ENCODE data around the gene KCNJ15. TPM values are rescaled to one million over a fixed set of nuclear protein-coding genes. Genes with fewer than 3 reads are reported as not detected.

Gene KCNJ15
- 0.23 and 0.40 TPM in 2 replicates for total RNA-seq
- long read RNA-seq: 0 reads

DNA sequence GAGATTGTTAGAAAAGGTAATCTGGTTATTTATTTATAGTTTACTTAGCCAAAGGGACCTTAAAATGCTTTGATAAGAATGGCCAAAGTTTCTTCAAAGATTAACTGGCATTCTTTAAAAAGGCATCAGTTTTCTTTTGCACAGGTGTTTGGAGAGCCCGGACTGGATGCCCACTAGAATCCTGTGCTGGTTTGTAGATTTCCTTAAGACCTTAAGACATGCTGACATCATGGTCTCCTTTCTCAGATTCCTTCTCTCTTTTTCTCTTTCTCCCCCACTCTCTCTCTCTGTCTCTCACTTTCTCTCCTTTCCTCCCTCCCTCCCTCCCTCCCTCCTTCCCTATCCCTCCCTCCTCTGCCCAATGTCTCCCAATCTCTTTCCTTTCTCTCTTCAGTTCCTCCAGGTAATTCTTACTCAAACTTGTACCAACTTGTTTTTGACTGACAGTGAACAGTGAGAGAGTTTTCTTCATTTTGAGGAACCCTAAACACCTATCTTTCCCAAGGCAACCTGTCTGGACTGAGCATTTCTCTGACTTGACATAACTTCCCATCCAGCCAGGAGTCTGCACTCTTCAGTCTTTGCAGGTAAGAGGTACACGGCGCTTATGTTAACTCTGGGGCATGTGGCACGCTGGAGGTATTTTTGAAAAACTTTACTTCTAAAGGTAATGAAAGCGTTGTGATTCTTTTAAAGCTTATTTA is at the start of gene KCNJ15:
TSS of gene KCNJ15 (plus strand) at position 393 of the 704 bp plus-strand sequence. CDS start 42,271 bp downstream, outside the sequence.
- Mint-ChIP-seq H3K4me1 (no peaks in the 10 kb centered on the region), H3K36me3 (ENCODE audit: low read depth) (no peaks in the 10 kb centered on the region), H3K4me3 (no peak within 1 kb of the TSS), H3K27me3 (ENCODE audit: low read depth) (peaks cover 7% of the 10 kb centered on the region), H3K9me3 (no peaks in the 10 kb centered on the region), H3K27ac (ENCODE audit: unreplicated experiment) (no peak within 1 kb of the TSS)
- TF ChIP-seq, protein P1, sequence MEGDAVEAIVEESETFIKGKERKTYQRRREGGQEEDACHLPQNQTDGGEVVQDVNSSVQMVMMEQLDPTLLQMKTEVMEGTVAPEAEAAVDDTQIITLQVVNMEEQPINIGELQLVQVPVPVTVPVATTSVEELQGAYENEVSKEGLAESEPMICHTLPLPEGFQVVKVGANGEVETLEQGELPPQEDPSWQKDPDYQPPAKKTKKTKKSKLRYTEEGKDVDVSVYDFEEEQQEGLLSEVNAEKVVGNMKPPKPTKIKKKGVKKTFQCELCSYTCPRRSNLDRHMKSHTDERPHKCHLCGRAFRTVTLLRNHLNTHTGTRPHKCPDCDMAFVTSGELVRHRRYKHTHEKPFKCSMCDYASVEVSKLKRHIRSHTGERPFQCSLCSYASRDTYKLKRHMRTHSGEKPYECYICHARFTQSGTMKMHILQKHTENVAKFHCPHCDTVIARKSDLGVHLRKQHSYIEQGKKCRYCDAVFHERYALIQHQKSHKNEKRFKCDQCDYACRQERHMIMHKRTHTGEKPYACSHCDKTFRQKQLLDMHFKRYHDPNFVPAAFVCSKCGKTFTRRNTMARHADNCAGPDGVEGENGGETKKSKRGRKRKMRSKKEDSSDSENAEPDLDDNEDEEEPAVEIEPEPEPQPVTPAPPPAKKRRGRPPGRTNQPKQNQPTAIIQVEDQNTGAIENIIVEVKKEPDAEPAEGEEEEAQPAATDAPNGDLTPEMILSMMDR (conservative IDR thresholded peaks at IDR 0.05): no peak
- DNase-seq (ENCODE audit: low read depth, low spot score): no peak

DNA sequence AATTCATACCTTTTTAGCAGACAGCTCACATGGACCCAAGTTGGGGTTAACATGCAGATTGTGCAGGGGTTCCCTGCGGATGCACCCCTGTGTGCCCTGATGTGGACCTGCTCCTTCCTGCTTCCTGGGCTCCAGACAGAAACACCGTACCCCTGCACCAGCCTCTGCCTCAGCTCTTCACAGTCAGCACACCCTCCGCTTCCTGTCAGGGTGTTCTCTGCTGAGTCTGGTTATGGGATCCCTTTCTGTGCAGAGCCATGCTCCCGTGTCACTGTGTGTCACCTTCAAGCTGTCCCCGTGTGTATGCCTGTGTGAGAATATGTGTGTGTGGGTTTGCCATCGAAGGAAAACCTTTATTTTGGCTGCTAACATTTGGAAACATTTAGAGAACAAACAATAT is 48.7 kb upstream of the KCNJ15 start:
- Mint-ChIP-seq H3K9me3 (peaks cover 8% of the 10 kb centered on the region), H3K36me3 (ENCODE audit: low read depth) (no peaks in the 10 kb centered on the region), H3K4me3 (no peak overlapping the region), H3K4me1 (no peaks in the 10 kb centered on the region), H3K27me3 (ENCODE audit: low read depth) (peaks cover 3% of the 10 kb centered on the region), H3K27ac (ENCODE audit: unreplicated experiment) (no peak overlapping the region)
- TF ChIP-seq, protein P1 (conservative IDR thresholded peaks at IDR 0.05): no peak
- no peak for DNase-seq (ENCODE audit: low read depth, low spot score)

DNA sequence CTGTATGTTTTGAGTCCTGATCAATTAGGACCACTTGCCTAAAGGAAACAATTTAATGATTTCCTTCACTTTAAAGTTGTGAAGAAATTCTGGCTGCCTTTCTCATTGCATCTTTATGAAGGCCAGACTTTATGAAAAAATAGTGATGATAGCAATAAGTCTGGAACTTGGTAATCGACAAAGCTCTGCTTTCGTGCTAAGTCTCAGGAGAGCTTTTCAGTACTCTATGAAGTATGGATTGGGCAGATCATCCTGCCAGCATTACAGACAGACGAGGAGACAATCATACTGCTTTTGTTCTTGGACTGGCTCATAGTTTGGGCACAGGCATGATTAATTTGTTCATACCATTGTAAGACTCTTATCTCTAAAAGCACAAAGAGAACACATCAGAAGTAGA is 45.5 kb upstream of the KCNJ15 start:
- Mint-ChIP-seq H3K27ac (ENCODE audit: unreplicated experiment) (no peak overlapping the region), H3K27me3 (ENCODE audit: low read depth) (peaks cover 3% of the 10 kb centered on the region), H3K36me3 (ENCODE audit: low read depth) (no peaks in the 10 kb centered on the region), H3K4me3 (no peak overlapping the region), H3K9me3 (peaks cover 11% of the 10 kb centered on the region), H3K4me1 (no peaks in the 10 kb centered on the region)
- TF ChIP-seq, protein P1 (conservative IDR thresholded peaks at IDR 0.05): no peak
- no peak for DNase-seq (ENCODE audit: low read depth, low spot score)

DNA sequence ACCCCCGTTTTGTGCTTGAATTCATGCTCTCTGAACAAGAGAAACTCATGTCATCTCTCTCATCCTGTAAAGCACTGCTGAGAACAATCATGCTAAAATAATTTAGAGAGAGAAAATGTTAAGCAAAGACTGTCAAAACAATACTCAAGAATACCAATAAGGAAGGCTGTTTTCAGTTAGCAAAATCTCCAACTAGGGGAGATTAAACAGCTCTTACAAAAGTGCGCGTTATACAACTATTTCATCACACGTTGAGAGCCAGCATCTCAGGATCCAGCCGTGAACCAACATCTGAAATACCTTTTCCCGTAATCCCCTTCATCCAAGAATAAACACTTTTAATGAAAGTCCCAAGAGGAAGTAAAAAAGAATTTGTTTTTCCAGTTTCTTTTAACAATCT is 44.1 kb upstream of the KCNJ15 start:
- H3K36me3 Mint-ChIP-seq (ENCODE audit: low read depth): no peaks in the 10 kb centered on the region
- TF ChIP-seq, protein P1 (conservative IDR thresholded peaks at IDR 0.05): no peak
- no peaks in the 10 kb centered on the region for H3K4me1 Mint-ChIP-seq
- DNase-seq (ENCODE audit: low read depth, low spot score): no peak
- no peak overlapping the region for H3K4me3 Mint-ChIP-seq
- H3K27ac Mint-ChIP-seq (ENCODE audit: unreplicated experiment): no peak overlapping the region
- peaks cover 11% of the 10 kb centered on the region for H3K9me3 Mint-ChIP-seq
- peaks cover 3% of the 10 kb centered on the region for H3K27me3 Mint-ChIP-seq (ENCODE audit: low read depth)

DNA sequence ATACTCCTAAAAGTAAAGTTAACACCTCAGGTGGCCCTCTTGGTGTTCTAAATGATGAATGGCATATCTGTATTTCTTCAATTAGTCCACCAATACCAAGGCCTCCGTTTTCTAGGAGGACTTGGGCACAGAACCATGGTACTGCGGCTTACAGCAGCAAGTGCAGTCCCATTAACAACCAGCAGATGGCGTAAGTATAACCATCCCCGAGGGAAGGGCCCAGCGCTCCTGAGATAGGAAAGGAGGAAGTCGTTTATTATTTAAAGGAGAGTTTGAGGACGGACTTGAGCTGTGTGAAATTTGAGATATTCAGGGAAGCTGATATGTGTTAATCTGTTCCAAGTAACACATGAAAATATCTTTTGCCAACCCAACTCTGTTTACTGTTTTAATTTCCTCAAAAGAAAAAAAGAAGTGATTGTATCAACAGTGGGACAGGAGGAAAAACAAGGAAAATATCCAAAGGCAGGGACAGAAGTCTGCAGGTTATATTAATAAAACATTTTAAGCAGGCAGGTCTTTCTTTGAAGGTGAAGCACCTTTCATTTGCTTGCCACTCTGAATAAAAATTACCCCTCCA is 37.7 kb upstream of the KCNJ15 start:
- TF ChIP-seq, protein P1 (conservative IDR thresholded peaks at IDR 0.05): peak; percentile 92
- no peaks in the 10 kb centered on the region for H3K27me3 Mint-ChIP-seq (ENCODE audit: low read depth)
- peaks cover 17% of the 10 kb centered on the region for H3K36me3 Mint-ChIP-seq (ENCODE audit: low read depth)
- H3K4me1 Mint-ChIP-seq: peaks cover 5% of the 10 kb centered on the region
- H3K9me3 Mint-ChIP-seq: peaks cover 23% of the 10 kb centered on the region
- peak; percentile 75 for DNase-seq (ENCODE audit: low read depth, low spot score)
- no peak overlapping the region for H3K4me3 Mint-ChIP-seq
- H3K27ac Mint-ChIP-seq (ENCODE audit: unreplicated experiment): no peak overlapping the region
